Endothelial cell of umbilical vein (primary cell): ENCODE data around the gene ZBTB12. TPM values are rescaled to one million over a fixed set of nuclear protein-coding genes. Genes with fewer than 3 reads are reported as not detected.
A peak's percentile ranks its signal among the peaks of the same experiment; 100 is the strongest.

Experiments used
- BruUV-seq: library from RNA; stranded (reverse); fragments of 400-500 nt; replicated peaks from 2 replicates; lab custom pipeline; 2021; lab: Mats Ljungman, UMichigan
- CTCF ChIA-PET: fragments of 300-600, 350-600 bp; sonication (Branson Sonifier 250); formaldehyde crosslinking; loops from one replicate; lab custom pipeline; 2021; ENCODE audit warnings: antibody characterized with exemption, inconsistent platforms; lab: Charles Lee
- POLR2A ChIA-PET: fragments of 300-600, 350-600 bp; sonication (Branson Sonifier 250); formaldehyde crosslinking; loops from one replicate; lab custom pipeline; 2021; ENCODE audit warnings: antibody characterized with exemption, inconsistent platforms; lab: Charles Lee
- DNase-seq: peaks from one replicate; pipeline ENCODE4 v3.0.0-alpha.2; 2011; ENCODE audit warnings: low read depth, low spot score
- FAIRE-seq: peaks from 2 replicates; lab custom pipeline; 2011; peaks lifted over from hg19 to GRCh38; lab: Jason Lieb, UNC
- H2AFZ ChIP-seq: 2 replicates; pipeline ENCODE4 v1.6.0; 2012; ENCODE audit warnings: low read depth, low read length, control low read depth, inconsistent platforms
- H3K27ac ChIP-seq: 2 replicates; pipeline ENCODE4 v1.5.1; 2011; ENCODE audit warnings: low read depth, mild to moderate bottlenecking, control low read depth, low read length, moderate library complexity; ENCODE audit not compliant: insufficient read depth
- H3K27me3 ChIP-seq, 2 experiments: 2 replicates each; pipeline versions ENCODE4 v1.6.0 to v1.6.1; 2011; ENCODE audit warnings: low read length in 2 of 2, mixed read lengths in 1 of 2; ENCODE audit not compliant: control insufficient read depth in 2 of 2, insufficient read depth in 2 of 2
- H3K36me3 ChIP-seq, 2 experiments: 2 replicates in 1 of 2; 3 replicates in 1 of 2; pipeline ENCODE4 v1.5.1; 2011; ENCODE audit warnings: low read length in 2 of 2, mild to moderate bottlenecking in 1 of 2, moderate library complexity in 1 of 2; ENCODE audit not compliant: control insufficient read depth in 2 of 2, insufficient read depth in 2 of 2; ENCODE audit errors: extremely low read depth in 1 of 2
- H3K4me1 ChIP-seq: 3 replicates; pipeline ENCODE4 v1.5.1; 2011; ENCODE audit warnings: mild to moderate bottlenecking, low read length; ENCODE audit not compliant: control insufficient read depth, insufficient read depth; ENCODE audit errors: extremely low read depth
- H3K4me2 ChIP-seq: 2 replicates; pipeline ENCODE4 v1.6.1; 2011; ENCODE audit warnings: low read length, control low read depth, mixed read lengths; ENCODE audit not compliant: insufficient read depth
- H3K4me3 ChIP-seq, 3 experiments: fragments of 200-600 bp in 1 of 3; sonication (generic), shearing (Covaris generic) in 1 of 3; replicated peaks in 1 of 3; 2 replicates each; pipeline ENCODE4 v1.5.1; 2011 to 2016; ENCODE audit warnings: control low read depth in 3 of 3, low read length in 3 of 3, mild to moderate bottlenecking in 2 of 3, inconsistent platforms in 1 of 3, low read depth in 1 of 3, moderate library complexity in 1 of 3; ENCODE audit not compliant: insufficient read depth in 1 of 3
- H3K79me2 ChIP-seq: 2 replicates; pipeline ENCODE4 v1.6.0; 2012; ENCODE audit warnings: low read length, inconsistent platforms; ENCODE audit not compliant: control insufficient read depth, insufficient read depth
- H3K9ac ChIP-seq: replicated peaks from 2 replicates; pipeline ENCODE3; 2011; ENCODE audit warnings: low read length, control low read depth; ENCODE audit not compliant: insufficient read depth; ENCODE audit errors: extremely low read depth
- H3K9me1 ChIP-seq: replicated peaks from 3 replicates; pipeline ENCODE4 v1.6.0; 2011; ENCODE audit warnings: mild to moderate bottlenecking, low read length; ENCODE audit not compliant: control insufficient read depth, insufficient read depth; ENCODE audit errors: extremely low read depth
- H3K9me3 ChIP-seq: replicated peaks from 2 replicates; pipeline ENCODE4 v1.5.1; 2012; ENCODE audit warnings: low read length, inconsistent platforms; ENCODE audit not compliant: control insufficient read depth, insufficient read depth
- H4K20me1 ChIP-seq: replicated peaks from 2 replicates; pipeline ENCODE3; 2011; ENCODE audit warnings: mild to moderate bottlenecking, low read length; ENCODE audit not compliant: control insufficient read depth, insufficient read depth; ENCODE audit errors: extremely low read depth
- CTCF ChIP-seq, 2 donors: IDR thresholded peaks; 1 replicate in 1 of 2; 2 replicates in 1 of 2; pipeline ENCODE4 v1.5.1; 2011; ENCODE audit warnings: low read length in 2 of 2, mild to moderate bottlenecking in 2 of 2, moderate library complexity in 2 of 2, control low read depth in 1 of 2, inconsistent platforms in 1 of 2, low read depth in 1 of 2; ENCODE audit not compliant: insufficient read depth in 1 of 2; ENCODE audit errors: extremely low read depth in 1 of 2
- EZH2 ChIP-seq: IDR thresholded peaks from 2 replicates; pipeline ENCODE4 v1.6.1; 2012; ENCODE audit warnings: borderline replicate concordance, low read depth, mild to moderate bottlenecking, moderate library complexity, low read length, inconsistent platforms; ENCODE audit not compliant: severe bottlenecking
- GATA2 ChIP-seq: IDR thresholded peaks from 2 replicates; pipeline ENCODE4 v1.7.0; 2011; ENCODE audit warnings: low read depth, mild to moderate bottlenecking, moderate library complexity, mixed read lengths, low read length; ENCODE audit not compliant: insufficient read length, insufficient read depth
- JUN ChIP-seq: IDR thresholded peaks from 2 replicates; pipeline ENCODE4 v1.6.1; 2011; ENCODE audit warnings: borderline replicate concordance, low read depth; ENCODE audit not compliant: insufficient read length, insufficient read depth
- MAX ChIP-seq: IDR thresholded peaks from 2 replicates; pipeline ENCODE4 v1.6.1; 2011; ENCODE audit not compliant: insufficient read depth, insufficient read length
- MYC ChIP-seq: IDR thresholded peaks from one replicate; pipeline ENCODE4 v1.6.1; 2011; ENCODE audit warnings: mild to moderate bottlenecking, low read depth, low read length
- POLR2AphosphoS5 ChIP-seq: IDR thresholded peaks from 2 replicates; pipeline ENCODE4 v1.6.1; 2012; ENCODE audit warnings: low read depth, mild to moderate bottlenecking, control low read depth, low read length, moderate library complexity; ENCODE audit not compliant: insufficient read depth
- dilution Hi-C: fragments of 300-500 bp; cut with MboI; formaldehyde crosslinking; loops from one replicate; pipeline ENCODE4 v1.15.0; 2019; ENCODE audit warnings: low sequenced_read_pairs; ENCODE audit not compliant: extremely low pct_ligation_motif_present
- intact Hi-C: fragments of 100-400 bp; cut with micrococcal nuclease; formaldehyde crosslinking; loops from one replicate; pipeline ENCODE4 v1.10.0; 2022
- polyA plus RNA-seq, 4 experiments: library from polyadenylated mRNA; depleted of rRNA in 3 of 4; stranded (reverse) in 3 of 4; unstranded in 1 of 4; fragments of >200 nt; gene quantifications; 2 replicates each; pipeline versions ENCODE4 v1.2.1 to v1.2.3, GENCODE V29; 2011 to 2012; ENCODE audit warnings: missing spikeins in 1 of 4
- total RNA-seq: library from RNA; stranded (reverse); gene quantifications from 2 replicates; pipeline ENCODE4 v1.2.3, GENCODE V29; 2021

ZBTB12 gene
- total and polyA plus RNA-seq, 2 donors (not counting 3 experiments of a cell fraction or from before 2014, with no cell fraction given): 2.9 to 4.9 TPM

GRCh38 chr6:31901415-31901952, 402 bp downstream of the ZBTB12 start:
- Histone ChIP-seq H3K27me3 (peaks cover 5 to 12% of the 10 kb centered on the region in 2 experiments), H2AFZ (peak overlapping the region; percentile 22), H3K9me3 (no peaks in the 10 kb centered on the region), H3K36me3 (no peaks in the 10 kb centered on the region), H3K4me1 (peaks cover 12% of the 10 kb centered on the region), H3K9me1 (no peaks in the 10 kb centered on the region), H3K79me2 (no peaks in the 10 kb centered on the region), H3K27ac (no peak overlapping the region), H3K4me2 (peak overlapping the region; percentile 13), H3K9ac (peak overlapping the region; percentile 58), H3K4me3 (peak overlapping the region; percentile 18 to 77 (median 45)), H4K20me1 (no peaks in the 10 kb centered on the region)
- no TSS peak for BruUV-seq
- DNase-seq (peak; percentile 43), FAIRE-seq (no peak)
- ChIA-PET CTCF (interaction anchor here (1.0 to 2.8 kb wide), 2 partner anchors 44 to 51 kb away, joined by 3 to 27 read pairs; partner anchors contain the start of gene CFB), POLR2A (interaction anchor here (0.6 kb wide), 1 partner anchor 968 kb away, joined by 6 read pairs; no protein-coding TSS in a partner anchor)
- TF ChIP-seq GATA2: no peak
- no peak for TF ChIP-seq EZH2
- peak; percentile 12 for TF ChIP-seq POLR2AphosphoS5
- no peak for TF ChIP-seq MAX
- TF ChIP-seq CTCF (IDR thresholded peaks at IDR 0.05; ENCODE audit: extremely low read depth in 1 of 2, insufficient read depth in 1 of 2, low read depth in 1 of 2, low read length in 2 of 2): no peak
- TF ChIP-seq JUN: no peak
- no peak for TF ChIP-seq MYC
- dilution Hi-C loops: no loop called here
- intact Hi-C loops: no loop called here
